Measurements from ENCODE around the gene SH3TC1.

SH3TC1 gene

GRCh38 chr4:8164194-8164565 lies 34.9 kb upstream of the SH3TC1 start:
- no peak for DNase-seq

GRCh38 chr4:8164687-8165086 lies 34.4 kb upstream of the SH3TC1 start:
- DNase-seq, result no peak

- DNase-seq, result no peak
Observed at GRCh38 chr4:8165374-8165896, 33.7 kb upstream of the SH3TC1 start.

GRCh38 chr4:8167291-8167690 lies 31.8 kb upstream of the SH3TC1 start:
- DNase-seq, result no peak

GRCh38 chr4:8167815-8168214 lies 31.3 kb upstream of the SH3TC1 start:
- DNase-seq, result no peak

GRCh38 chr4:8168232-8168631 lies 30.9 kb upstream of the SH3TC1 start:
- no peak for DNase-seq

GRCh38 chr4:8168832-8169598 lies 30.1 kb upstream of the SH3TC1 start:
- DNase-seq, result no peak

- DNase-seq, result no peak
Observed at GRCh38 chr4:8169763-8170162, 29.3 kb upstream of the SH3TC1 start.

GRCh38 chr4:8170341-8170740 lies 28.7 kb upstream of the SH3TC1 start:
- DNase-seq, result no peak

GRCh38 chr4:8171266-8171665 lies 27.8 kb upstream of the SH3TC1 start:
- no peak for DNase-seq

- DNase-seq, result no peak
Observed at GRCh38 chr4:8171984-8172924, 26.8 kb upstream of the SH3TC1 start.

GRCh38 chr4:8173492-8174242 lies 25.4 kb upstream of the SH3TC1 start:
- DNase-seq, result no peak

GRCh38 chr4:8174970-8175369 lies 24.1 kb upstream of the SH3TC1 start:
- no peak for DNase-seq

- DNase-seq, result no peak
Observed at GRCh38 chr4:8175686-8176085, 23.4 kb upstream of the SH3TC1 start.

- DNase-seq, result no peak
Observed at GRCh38 chr4:8176547-8177399, 22.3 kb upstream of the SH3TC1 start.

GRCh38 chr4:8177552-8177951 lies 21.5 kb upstream of the SH3TC1 start:
- no peak for DNase-seq

- DNase-seq, result no peak
Observed at GRCh38 chr4:8177956-8178355, 21.1 kb upstream of the SH3TC1 start.

- no peak for DNase-seq
Observed at GRCh38 chr4:8179074-8179473, 20.0 kb upstream of the SH3TC1 start.

GRCh38 chr4:8179771-8180170 lies 19.3 kb upstream of the SH3TC1 start:
- DNase-seq, result no peak

GRCh38 chr4:8180310-8181093 lies 18.6 kb upstream of the SH3TC1 start:
- no peak for DNase-seq

- no peak for DNase-seq
Observed at GRCh38 chr4:8181119-8181518, 18.0 kb upstream of the SH3TC1 start.
